HL-60 (cell line): ENCODE data around the gene MYO3B.

Experiments used
- CTCF ChIP-seq: IDR thresholded peaks from one replicate; pipeline ENCODE4 v1.5.1; 2011; ENCODE audit warnings: low read length, control low read depth, inconsistent platforms; ENCODE audit not compliant: insufficient read depth
- GABPA ChIP-seq: IDR thresholded peaks from 2 replicates; pipeline ENCODE4 v1.6.1; 2012; ENCODE audit warnings: low read depth
- POLR2AphosphoS5 ChIP-seq: IDR thresholded peaks from 2 replicates; pipeline ENCODE4 v1.6.1; 2012; ENCODE audit warnings: low read depth
- REST ChIP-seq: IDR thresholded peaks from 2 replicates; pipeline ENCODE4 v1.6.1; 2012; ENCODE audit warnings: low read depth; ENCODE audit not compliant: insufficient replicate concordance
- SPI1 ChIP-seq: IDR thresholded peaks from 2 replicates; pipeline ENCODE4 v1.6.1; 2012; ENCODE audit warnings: low read depth, mild to moderate bottlenecking, borderline replicate concordance

GRCh38 chr2:170531876-170532275 is 353.9 kb downstream of the MYO3B start:
- TF ChIP-seq CTCF, result no peak
- no peak for TF ChIP-seq POLR2AphosphoS5
- TF ChIP-seq REST, result no peak
- no peak for TF ChIP-seq GABPA
- no peak for TF ChIP-seq SPI1
